M059J (cell line): ENCODE measurements around the gene NOG. TPM values are rescaled to one million over a fixed set of nuclear protein-coding genes. Genes with fewer than 3 reads are reported as not detected.

Experiments
- DNase-seq: peaks from one replicate; pipeline ENCODE4 v3.0.0-alpha.2; 2012; ENCODE audit warnings: low read depth
- total RNA-seq: library from RNA; depleted of rRNA; stranded (reverse); fragments of >200 nt; shearing (Covaris generic); gene quantifications from 2 replicates; pipeline ENCODE4 v1.2.3, GENCODE V29; 2014

NOG gene
- total RNA-seq, 1 experiment from 2014 or later, result 1.7 TPM

GRCh38 chr17:56596691-56597494 is 3.4 kb downstream of the NOG start:
- no peak for DNase-seq

GRCh38 chr17:56597495-56597990 is 4.0 kb downstream of the NOG start:
- DNase-seq, result peak; percentile 10

- DNase-seq, result peak; percentile 58
Measured at GRCh38 chr17:56598466-56598865, 5.0 kb downstream of the NOG start.

GRCh38 chr17:56599088-56599487 is 5.6 kb downstream of the NOG start:
- no peak for DNase-seq

GRCh38 chr17:56599566-56599965 is 6.1 kb downstream of the NOG start:
- no peak for DNase-seq

GRCh38 chr17:56600256-56600655 is 6.8 kb downstream of the NOG start:
- DNase-seq, result no peak

- no peak for DNase-seq
Measured at GRCh38 chr17:56601591-56601990, 8.1 kb downstream of the NOG start.

- no peak for DNase-seq
Measured at GRCh38 chr17:56602292-56603130, 9.0 kb downstream of the NOG start.

- DNase-seq, result no peak
Measured at GRCh38 chr17:56603486-56604238, 10.2 kb downstream of the NOG start.

GRCh38 chr17:56604691-56605290 is 11.3 kb downstream of the NOG start:
- no peak for DNase-seq

GRCh38 chr17:56608944-56609343 is 15.4 kb downstream of the NOG start:
- peak; percentile 15 for DNase-seq

- no peak for DNase-seq
Measured at GRCh38 chr17:56610321-56610720, 16.8 kb downstream of the NOG start.

- DNase-seq, result no peak
Measured at GRCh38 chr17:56613131-56613530, 19.6 kb downstream of the NOG start.

- DNase-seq, result no peak
Measured at GRCh38 chr17:56614522-56614921, 21.0 kb downstream of the NOG start.

GRCh38 chr17:56616239-56616638 is 22.7 kb downstream of the NOG start:
- DNase-seq, result no peak

GRCh38 chr17:56623383-56623782 is 29.9 kb downstream of the NOG start:
- DNase-seq, result no peak

- no peak for DNase-seq
Measured at GRCh38 chr17:56624309-56624708, 30.8 kb downstream of the NOG start.

GRCh38 chr17:56624912-56625311 is 31.4 kb downstream of the NOG start:
- no peak for DNase-seq

GRCh38 chr17:56629531-56630075 is 36.1 kb downstream of the NOG start:
- peak; percentile 46 for DNase-seq

GRCh38 chr17:56630202-56630601 is 36.7 kb downstream of the NOG start:
- no peak for DNase-seq

GRCh38 chr17:56633681-56634080 is 40.2 kb downstream of the NOG start:
- no peak for DNase-seq
